ENCODE results near the gene KRT71.

Gene KRT71

DNA sequence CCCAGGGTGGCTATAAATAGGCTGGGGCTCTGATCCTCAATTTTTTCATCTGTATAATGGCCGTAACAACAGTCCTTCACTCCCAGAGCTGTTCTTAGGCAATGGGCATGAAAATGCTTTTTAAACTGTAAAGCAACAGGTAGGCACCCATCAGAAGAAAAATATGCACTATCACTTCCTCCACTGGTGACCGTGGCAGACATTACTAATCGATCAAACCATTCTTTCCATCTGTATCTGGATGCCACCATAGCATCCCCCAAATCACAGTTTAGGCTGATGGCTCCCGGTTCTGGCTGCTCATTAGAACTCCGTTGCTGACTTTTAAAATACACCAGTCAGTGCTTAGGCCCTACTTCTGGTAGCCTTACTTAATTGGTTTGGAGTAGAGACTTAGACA is 11.2 kb downstream of the KRT71 start:
- Histone ChIP-seq H3K9me3 (ENCODE audit: insufficient read depth, low read length) (no peaks in the 10 kb centered on the region), H2AFZ (ENCODE audit: low read depth, low read length) (no peak overlapping the region), H3K4me2 (ENCODE audit: low read length) (no peak overlapping the region), H3K79me2 (ENCODE audit: low read length) (no peaks in the 10 kb centered on the region), H3K27ac (ENCODE audit: low read length) (no peak overlapping the region), H3K36me3 (replicated peaks; ENCODE audit: low read depth, low read length) (no peaks in the 10 kb centered on the region), H3K4me1 (ENCODE audit: low read length) (peaks cover 1% of the 10 kb centered on the region), H3K27me3 (ENCODE audit: low read depth, low read length) (no peaks in the 10 kb centered on the region), H3K9ac (ENCODE audit: low read length) (no peak overlapping the region), H3K4me3 (ENCODE audit: low read length) (no peak overlapping the region), H4K20me1 (ENCODE audit: insufficient read depth, low read length) (no peaks in the 10 kb centered on the region)
- TF ChIP-seq, protein P1, sequence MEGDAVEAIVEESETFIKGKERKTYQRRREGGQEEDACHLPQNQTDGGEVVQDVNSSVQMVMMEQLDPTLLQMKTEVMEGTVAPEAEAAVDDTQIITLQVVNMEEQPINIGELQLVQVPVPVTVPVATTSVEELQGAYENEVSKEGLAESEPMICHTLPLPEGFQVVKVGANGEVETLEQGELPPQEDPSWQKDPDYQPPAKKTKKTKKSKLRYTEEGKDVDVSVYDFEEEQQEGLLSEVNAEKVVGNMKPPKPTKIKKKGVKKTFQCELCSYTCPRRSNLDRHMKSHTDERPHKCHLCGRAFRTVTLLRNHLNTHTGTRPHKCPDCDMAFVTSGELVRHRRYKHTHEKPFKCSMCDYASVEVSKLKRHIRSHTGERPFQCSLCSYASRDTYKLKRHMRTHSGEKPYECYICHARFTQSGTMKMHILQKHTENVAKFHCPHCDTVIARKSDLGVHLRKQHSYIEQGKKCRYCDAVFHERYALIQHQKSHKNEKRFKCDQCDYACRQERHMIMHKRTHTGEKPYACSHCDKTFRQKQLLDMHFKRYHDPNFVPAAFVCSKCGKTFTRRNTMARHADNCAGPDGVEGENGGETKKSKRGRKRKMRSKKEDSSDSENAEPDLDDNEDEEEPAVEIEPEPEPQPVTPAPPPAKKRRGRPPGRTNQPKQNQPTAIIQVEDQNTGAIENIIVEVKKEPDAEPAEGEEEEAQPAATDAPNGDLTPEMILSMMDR (IDR thresholded peaks at IDR 0.05; ENCODE audit: low read depth, low read length) = no peak
- no peak for TF ChIP-seq EZH2phosphoT487 (IDR thresholded peaks at IDR 0.05; ENCODE audit: low read depth)

DNA sequence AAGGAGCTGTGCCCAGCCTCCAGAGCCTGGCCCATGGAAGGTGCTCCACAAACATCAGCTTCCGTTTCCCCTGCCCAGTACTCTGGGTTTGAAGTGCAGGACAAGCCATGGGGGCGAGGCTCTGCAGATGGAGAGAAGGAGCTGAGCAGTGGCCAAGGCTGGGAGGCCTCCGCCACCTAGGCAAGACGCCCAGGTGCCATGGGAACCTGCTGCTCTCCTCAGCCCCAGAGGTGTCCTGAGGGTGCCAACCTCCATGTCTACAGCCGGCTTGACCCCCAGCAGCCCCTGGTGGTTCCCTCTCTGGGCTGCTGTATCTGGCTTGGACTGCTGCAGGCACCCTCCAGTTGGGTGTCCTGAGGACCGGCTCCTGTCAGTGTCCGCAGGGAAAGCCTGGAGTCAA is 12.4 kb downstream of the KRT71 start:
- H3K4me2 ChIP-seq (ENCODE audit: low read length) = no peak overlapping the region
- H3K27ac ChIP-seq (ENCODE audit: low read length) = no peak overlapping the region
- H3K79me2 ChIP-seq (ENCODE audit: low read length) = no peaks in the 10 kb centered on the region
- H2AFZ ChIP-seq (ENCODE audit: low read depth, low read length) = no peak overlapping the region
- no peaks in the 10 kb centered on the region for H3K4me1 ChIP-seq (ENCODE audit: low read length)
- H3K4me3 ChIP-seq (ENCODE audit: low read length) = no peak overlapping the region
- H3K9ac ChIP-seq (ENCODE audit: low read length) = no peak overlapping the region
- H3K36me3 ChIP-seq (replicated peaks; ENCODE audit: low read depth, low read length) = no peaks in the 10 kb centered on the region
- no peaks in the 10 kb centered on the region for H3K9me3 ChIP-seq (ENCODE audit: insufficient read depth, low read length)
- TF ChIP-seq, protein P1 (IDR thresholded peaks at IDR 0.05; ENCODE audit: low read depth, low read length) = no peak
- TF ChIP-seq EZH2phosphoT487 (IDR thresholded peaks at IDR 0.05; ENCODE audit: low read depth) = no peak
- H3K27me3 ChIP-seq (ENCODE audit: low read depth, low read length) = no peaks in the 10 kb centered on the region
- no peaks in the 10 kb centered on the region for H4K20me1 ChIP-seq (ENCODE audit: insufficient read depth, low read length)

DNA sequence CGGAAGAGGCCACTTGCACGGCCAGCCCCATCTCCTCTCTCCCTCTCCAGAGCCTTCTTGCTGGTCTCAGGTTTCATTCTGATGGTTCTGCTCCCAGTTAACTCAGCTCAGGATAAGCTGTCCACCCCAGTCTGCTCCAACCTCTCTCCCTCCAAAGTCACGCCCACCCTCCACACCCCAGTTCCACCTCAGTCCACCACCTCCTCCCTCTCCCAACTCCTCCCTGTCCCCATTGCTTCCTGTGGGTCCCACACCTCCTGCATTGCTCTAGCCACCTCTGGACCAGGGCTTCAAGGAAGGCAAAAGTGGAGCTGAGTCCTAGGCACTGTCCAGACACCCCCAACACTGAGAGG is 13.1 kb downstream of the KRT71 start:
- H3K9ac ChIP-seq (ENCODE audit: low read length) = no peak overlapping the region
- H3K9me3 ChIP-seq (ENCODE audit: insufficient read depth, low read length) = no peaks in the 10 kb centered on the region
- TF ChIP-seq, protein P1 (IDR thresholded peaks at IDR 0.05; ENCODE audit: low read depth, low read length) = no peak
- no peak for TF ChIP-seq EZH2phosphoT487 (IDR thresholded peaks at IDR 0.05; ENCODE audit: low read depth)
- H3K4me1 ChIP-seq (ENCODE audit: low read length) = no peaks in the 10 kb centered on the region
- no peaks in the 10 kb centered on the region for H3K36me3 ChIP-seq (replicated peaks; ENCODE audit: low read depth, low read length)
- no peak overlapping the region for H3K4me2 ChIP-seq (ENCODE audit: low read length)
- no peak overlapping the region for H3K27ac ChIP-seq (ENCODE audit: low read length)
- H4K20me1 ChIP-seq (ENCODE audit: insufficient read depth, low read length) = no peaks in the 10 kb centered on the region
- no peak overlapping the region for H3K4me3 ChIP-seq (ENCODE audit: low read length)
- H3K79me2 ChIP-seq (ENCODE audit: low read length) = no peaks in the 10 kb centered on the region
- H2AFZ ChIP-seq (ENCODE audit: low read depth, low read length) = no peak overlapping the region
- H3K27me3 ChIP-seq (ENCODE audit: low read depth, low read length) = no peaks in the 10 kb centered on the region

DNA sequence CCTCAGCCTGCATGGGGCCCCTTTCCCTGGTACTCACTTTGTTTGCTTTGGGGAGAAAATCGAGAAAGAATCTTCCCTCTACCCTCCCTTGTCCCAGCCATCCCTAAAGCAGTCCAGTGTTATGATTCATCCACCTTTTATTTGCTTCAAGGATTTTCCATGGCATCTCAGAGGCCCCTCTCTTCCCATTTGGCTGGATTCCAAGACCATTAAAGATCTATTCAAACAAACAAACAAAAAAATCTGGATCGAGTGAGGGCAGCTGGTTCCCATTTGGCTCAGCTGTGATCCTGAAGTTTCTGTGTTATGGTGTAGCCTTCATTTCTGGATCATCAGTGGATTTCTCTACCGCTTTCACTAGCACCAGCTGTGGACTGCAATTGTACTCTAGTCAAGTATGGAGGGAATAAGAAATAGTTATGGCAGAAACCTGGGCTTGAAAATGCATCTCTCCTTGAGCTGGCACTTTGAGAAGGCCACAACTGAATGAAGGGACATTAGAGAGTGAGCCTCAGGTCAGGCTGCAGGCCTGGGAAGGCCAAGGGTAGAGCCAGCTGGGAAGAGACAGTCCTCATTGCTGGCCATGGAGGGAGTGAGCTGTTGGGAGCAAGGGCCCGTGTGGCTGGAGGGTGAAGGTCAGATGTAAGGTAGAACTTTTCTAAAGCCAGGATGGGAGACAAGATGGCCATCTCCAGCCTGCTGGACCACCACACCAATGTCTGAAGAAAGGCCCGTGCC is 13.7 kb downstream of the KRT71 start:
- Histone ChIP-seq H3K9ac (ENCODE audit: low read length) (no peak overlapping the region), H3K27me3 (ENCODE audit: low read depth, low read length) (no peaks in the 10 kb centered on the region), H2AFZ (ENCODE audit: low read depth, low read length) (no peak overlapping the region), H3K79me2 (ENCODE audit: low read length) (no peaks in the 10 kb centered on the region), H3K9me3 (ENCODE audit: insufficient read depth, low read length) (no peaks in the 10 kb centered on the region), H3K4me1 (ENCODE audit: low read length) (peaks cover 4% of the 10 kb centered on the region), H3K4me3 (ENCODE audit: low read length) (no peak overlapping the region), H3K27ac (ENCODE audit: low read length) (no peak overlapping the region), H3K36me3 (replicated peaks; ENCODE audit: low read depth, low read length) (no peaks in the 10 kb centered on the region), H4K20me1 (ENCODE audit: insufficient read depth, low read length) (no peaks in the 10 kb centered on the region), H3K4me2 (ENCODE audit: low read length) (no peak overlapping the region)
- TF ChIP-seq, protein P1 (IDR thresholded peaks at IDR 0.05; ENCODE audit: low read depth, low read length) = no peak
- TF ChIP-seq EZH2phosphoT487 (IDR thresholded peaks at IDR 0.05; ENCODE audit: low read depth) = no peak

All from OCI-LY3 (cell line).